T-helper 9 cell (primary cell): ENCODE data around the gene MAOA.
"Not testable (repeated sequence)": the region's sequence is repeated elsewhere in the genome, so short reads cannot be mapped to it uniquely, and the experiment has no call there.

Experiments
- DNase-seq: peaks from one replicate; pipeline ENCODE4 v3.0.0-alpha.2; 2020
- total RNA-seq, 2 donors: gene quantifications; one replicate each; lab custom pipeline; 2026; lab: John Stamatoyannopoulos, UW

Gene MAOA
- total RNA-seq: 0 to 0.70 reads per million in 2 donors

- DNase-seq: peak; percentile 35
These were observed at the start of gene MAOA for GRCh38 chrX:43656005-43656494. TSS of gene MAOA (plus strand) at chrX:43656299. CDS start at chrX:43656342, 43 bp downstream.

- DNase-seq: no peak
These were observed 43.7 kb upstream of the MAOA start for GRCh38 chrX:43612400-43612799.

- no peak for DNase-seq
These were observed 40.4 kb upstream of the MAOA start for GRCh38 chrX:43615660-43616059.

- DNase-seq: no peak
These were observed 37.5 kb upstream of the MAOA start for GRCh38 chrX:43618366-43619205.

- not testable (repeated sequence) for DNase-seq
These were observed 36.2 kb upstream of the MAOA start for GRCh38 chrX:43619861-43620260.

GRCh38 chrX:43627147-43627546 is 29.0 kb upstream of the MAOA start:
- DNase-seq: no peak

- DNase-seq: no peak
These were observed 28.4 kb upstream of the MAOA start for GRCh38 chrX:43627669-43628068.

- DNase-seq: no peak
These were observed 26.9 kb upstream of the MAOA start for GRCh38 chrX:43629229-43629628.

- DNase-seq: no peak
These were observed 24.3 kb upstream of the MAOA start for GRCh38 chrX:43631841-43632240.

GRCh38 chrX:43633081-43633480 is 23.0 kb upstream of the MAOA start:
- DNase-seq: no peak

- DNase-seq: no peak
These were observed 22.3 kb upstream of the MAOA start for GRCh38 chrX:43633757-43634156.

GRCh38 chrX:43640482-43640881 is 15.6 kb upstream of the MAOA start:
- no peak for DNase-seq

GRCh38 chrX:43641691-43642090 is 14.4 kb upstream of the MAOA start:
- no peak for DNase-seq

- DNase-seq: no peak
These were observed 12.9 kb upstream of the MAOA start for GRCh38 chrX:43643201-43643600.

GRCh38 chrX:43643662-43644061 is 12.4 kb upstream of the MAOA start:
- no peak for DNase-seq

- no peak for DNase-seq
These were observed 11.9 kb upstream of the MAOA start for GRCh38 chrX:43644124-43644701.

GRCh38 chrX:43646800-43647199 is 9.3 kb upstream of the MAOA start:
- no peak for DNase-seq

- DNase-seq: peak; percentile 76
These were observed 1.5 kb upstream of the MAOA start for GRCh38 chrX:43654431-43655150.

- peak; percentile 3 for DNase-seq
These were observed 721 bp upstream of the MAOA start for GRCh38 chrX:43655151-43656004.

GRCh38 chrX:43657671-43658070 is 1.6 kb downstream of the MAOA start:
- no peak for DNase-seq

- DNase-seq: no peak
These were observed 5.6 kb downstream of the MAOA start for GRCh38 chrX:43661521-43662240.

- DNase-seq: no peak
These were observed 7.1 kb downstream of the MAOA start for GRCh38 chrX:43663173-43663572.
